NT2/D1 (cell line): ENCODE data around the gene RNF217.

Experiments used
- SUZ12 ChIP-seq: IDR thresholded peaks from 2 replicates; pipeline ENCODE4 v1.6.1; 2011; ENCODE audit not compliant: insufficient read length, insufficient read depth; ENCODE audit errors: extremely low read depth
- YY1 ChIP-seq: IDR thresholded peaks from 2 replicates; pipeline ENCODE4 v1.6.1; 2011; ENCODE audit not compliant: insufficient read length, insufficient read depth
- ZNF274 ChIP-seq: IDR thresholded peaks from 2 replicates; pipeline ENCODE4 v1.6.1; 2011; ENCODE audit warnings: mild to moderate bottlenecking, low read depth, low read length

- no peak for TF ChIP-seq YY1
- no peak for TF ChIP-seq ZNF274
- no peak for TF ChIP-seq SUZ12
Observed at GRCh38 chr6:124974771-124975377, 12.6 kb downstream of the RNF217 start.
